Endothelial cell of umbilical vein (primary cell): ENCODE data around the gene TIPARP. TPM values are rescaled to one million over a fixed set of nuclear protein-coding genes. Genes with fewer than 3 reads are reported as not detected.

Experiments used
- BruUV-seq: library from RNA; stranded (reverse); fragments of 400-500 nt; replicated peaks from 2 replicates; lab custom pipeline; 2021; lab: Mats Ljungman, UMichigan
- CTCF ChIA-PET: fragments of 300-600, 350-600 bp; sonication (Branson Sonifier 250); formaldehyde crosslinking; loops from one replicate; lab custom pipeline; 2021; ENCODE audit warnings: antibody characterized with exemption, inconsistent platforms; lab: Charles Lee
- POLR2A ChIA-PET: fragments of 300-600, 350-600 bp; sonication (Branson Sonifier 250); formaldehyde crosslinking; loops from one replicate; lab custom pipeline; 2021; ENCODE audit warnings: antibody characterized with exemption, inconsistent platforms; lab: Charles Lee
- DNase-seq: peaks from one replicate; pipeline ENCODE4 v3.0.0-alpha.2; 2011; ENCODE audit warnings: low read depth, low spot score
- FAIRE-seq: peaks from 2 replicates; lab custom pipeline; 2011; peaks lifted over from hg19 to GRCh38; lab: Jason Lieb, UNC
- H2AFZ ChIP-seq: 2 replicates; pipeline ENCODE4 v1.6.0; 2012; ENCODE audit warnings: low read depth, low read length, control low read depth, inconsistent platforms
- H3K27ac ChIP-seq: 2 replicates; pipeline ENCODE4 v1.5.1; 2011; ENCODE audit warnings: low read depth, mild to moderate bottlenecking, control low read depth, low read length, moderate library complexity; ENCODE audit not compliant: insufficient read depth
- H3K27me3 ChIP-seq, 2 experiments: 2 replicates each; pipeline versions ENCODE4 v1.6.0 to v1.6.1; 2011; ENCODE audit warnings: low read length in 2 of 2, mixed read lengths in 1 of 2; ENCODE audit not compliant: control insufficient read depth in 2 of 2, insufficient read depth in 2 of 2
- H3K36me3 ChIP-seq, 2 experiments: 2 replicates in 1 of 2; 3 replicates in 1 of 2; pipeline ENCODE4 v1.5.1; 2011; ENCODE audit warnings: low read length in 2 of 2, mild to moderate bottlenecking in 1 of 2, moderate library complexity in 1 of 2; ENCODE audit not compliant: control insufficient read depth in 2 of 2, insufficient read depth in 2 of 2; ENCODE audit errors: extremely low read depth in 1 of 2
- H3K4me1 ChIP-seq: 3 replicates; pipeline ENCODE4 v1.5.1; 2011; ENCODE audit warnings: mild to moderate bottlenecking, low read length; ENCODE audit not compliant: control insufficient read depth, insufficient read depth; ENCODE audit errors: extremely low read depth
- H3K4me2 ChIP-seq: 2 replicates; pipeline ENCODE4 v1.6.1; 2011; ENCODE audit warnings: low read length, control low read depth, mixed read lengths; ENCODE audit not compliant: insufficient read depth
- H3K4me3 ChIP-seq, 3 experiments: fragments of 200-600 bp in 1 of 3; sonication (generic), shearing (Covaris generic) in 1 of 3; replicated peaks in 1 of 3; 2 replicates each; pipeline ENCODE4 v1.5.1; 2011 to 2016; ENCODE audit warnings: control low read depth in 3 of 3, low read length in 3 of 3, mild to moderate bottlenecking in 2 of 3, inconsistent platforms in 1 of 3, low read depth in 1 of 3, moderate library complexity in 1 of 3; ENCODE audit not compliant: insufficient read depth in 1 of 3
- H3K79me2 ChIP-seq: 2 replicates; pipeline ENCODE4 v1.6.0; 2012; ENCODE audit warnings: low read length, inconsistent platforms; ENCODE audit not compliant: control insufficient read depth, insufficient read depth
- H3K9ac ChIP-seq: replicated peaks from 2 replicates; pipeline ENCODE3; 2011; ENCODE audit warnings: low read length, control low read depth; ENCODE audit not compliant: insufficient read depth; ENCODE audit errors: extremely low read depth
- H3K9me1 ChIP-seq: replicated peaks from 3 replicates; pipeline ENCODE4 v1.6.0; 2011; ENCODE audit warnings: mild to moderate bottlenecking, low read length; ENCODE audit not compliant: control insufficient read depth, insufficient read depth; ENCODE audit errors: extremely low read depth
- H3K9me3 ChIP-seq: replicated peaks from 2 replicates; pipeline ENCODE4 v1.5.1; 2012; ENCODE audit warnings: low read length, inconsistent platforms; ENCODE audit not compliant: control insufficient read depth, insufficient read depth
- H4K20me1 ChIP-seq: replicated peaks from 2 replicates; pipeline ENCODE3; 2011; ENCODE audit warnings: mild to moderate bottlenecking, low read length; ENCODE audit not compliant: control insufficient read depth, insufficient read depth; ENCODE audit errors: extremely low read depth
- EZH2 ChIP-seq: IDR thresholded peaks from 2 replicates; pipeline ENCODE4 v1.6.1; 2012; ENCODE audit warnings: borderline replicate concordance, low read depth, mild to moderate bottlenecking, moderate library complexity, low read length, inconsistent platforms; ENCODE audit not compliant: severe bottlenecking
- FOS ChIP-seq: IDR thresholded peaks from 2 replicates; pipeline ENCODE4 v1.6.1; 2011; ENCODE audit warnings: mild to moderate bottlenecking, low read length, moderate library complexity, borderline replicate concordance; ENCODE audit not compliant: insufficient read depth
- GATA2 ChIP-seq: IDR thresholded peaks from 2 replicates; pipeline ENCODE4 v1.7.0; 2011; ENCODE audit warnings: low read depth, mild to moderate bottlenecking, moderate library complexity, mixed read lengths, low read length; ENCODE audit not compliant: insufficient read length, insufficient read depth
- JUN ChIP-seq: IDR thresholded peaks from 2 replicates; pipeline ENCODE4 v1.6.1; 2011; ENCODE audit warnings: borderline replicate concordance, low read depth; ENCODE audit not compliant: insufficient read length, insufficient read depth
- MYC ChIP-seq: IDR thresholded peaks from one replicate; pipeline ENCODE4 v1.6.1; 2011; ENCODE audit warnings: mild to moderate bottlenecking, low read depth, low read length
- POLR2A ChIP-seq: IDR thresholded peaks from 2 replicates; pipeline ENCODE4 v1.6.1; 2012; ENCODE audit warnings: low read depth, mild to moderate bottlenecking, control low read depth, low read length
- POLR2AphosphoS5 ChIP-seq: IDR thresholded peaks from 2 replicates; pipeline ENCODE4 v1.6.1; 2012; ENCODE audit warnings: low read depth, mild to moderate bottlenecking, control low read depth, low read length, moderate library complexity; ENCODE audit not compliant: insufficient read depth
- dilution Hi-C: fragments of 300-500 bp; cut with MboI; formaldehyde crosslinking; loops from one replicate; pipeline ENCODE4 v1.15.0; 2019; ENCODE audit warnings: low sequenced_read_pairs; ENCODE audit not compliant: extremely low pct_ligation_motif_present
- intact Hi-C: fragments of 100-400 bp; cut with micrococcal nuclease; formaldehyde crosslinking; loops from one replicate; pipeline ENCODE4 v1.10.0; 2022
- polyA plus RNA-seq, 4 experiments: library from polyadenylated mRNA; depleted of rRNA in 3 of 4; stranded (reverse) in 3 of 4; unstranded in 1 of 4; fragments of >200 nt; gene quantifications; 2 replicates each; pipeline versions ENCODE4 v1.2.1 to v1.2.3, GENCODE V29; 2011 to 2012; ENCODE audit warnings: missing spikeins in 1 of 4
- total RNA-seq: library from RNA; stranded (reverse); gene quantifications from 2 replicates; pipeline ENCODE4 v1.2.3, GENCODE V29; 2021
- TF ChIP-seq, protein P1 (sequence below), 2 donors: IDR thresholded peaks; 1 replicate in 1 of 2; 2 replicates in 1 of 2; pipeline ENCODE4 v1.5.1; 2011; ENCODE audit warnings: low read length in 2 of 2, mild to moderate bottlenecking in 2 of 2, moderate library complexity in 2 of 2, control low read depth in 1 of 2, inconsistent platforms in 1 of 2, low read depth in 1 of 2; ENCODE audit not compliant: insufficient read depth in 1 of 2; ENCODE audit errors: extremely low read depth in 1 of 2
- TF ChIP-seq, protein P2 (sequence below): IDR thresholded peaks from 2 replicates; pipeline ENCODE4 v1.6.1; 2011; ENCODE audit not compliant: insufficient read depth, insufficient read length

Gene TIPARP
- total and polyA plus RNA-seq, 2 donors (not counting 3 experiments of a cell fraction or from before 2014, with no cell fraction given): 9.1 to 21.2 TPM

DNA sequence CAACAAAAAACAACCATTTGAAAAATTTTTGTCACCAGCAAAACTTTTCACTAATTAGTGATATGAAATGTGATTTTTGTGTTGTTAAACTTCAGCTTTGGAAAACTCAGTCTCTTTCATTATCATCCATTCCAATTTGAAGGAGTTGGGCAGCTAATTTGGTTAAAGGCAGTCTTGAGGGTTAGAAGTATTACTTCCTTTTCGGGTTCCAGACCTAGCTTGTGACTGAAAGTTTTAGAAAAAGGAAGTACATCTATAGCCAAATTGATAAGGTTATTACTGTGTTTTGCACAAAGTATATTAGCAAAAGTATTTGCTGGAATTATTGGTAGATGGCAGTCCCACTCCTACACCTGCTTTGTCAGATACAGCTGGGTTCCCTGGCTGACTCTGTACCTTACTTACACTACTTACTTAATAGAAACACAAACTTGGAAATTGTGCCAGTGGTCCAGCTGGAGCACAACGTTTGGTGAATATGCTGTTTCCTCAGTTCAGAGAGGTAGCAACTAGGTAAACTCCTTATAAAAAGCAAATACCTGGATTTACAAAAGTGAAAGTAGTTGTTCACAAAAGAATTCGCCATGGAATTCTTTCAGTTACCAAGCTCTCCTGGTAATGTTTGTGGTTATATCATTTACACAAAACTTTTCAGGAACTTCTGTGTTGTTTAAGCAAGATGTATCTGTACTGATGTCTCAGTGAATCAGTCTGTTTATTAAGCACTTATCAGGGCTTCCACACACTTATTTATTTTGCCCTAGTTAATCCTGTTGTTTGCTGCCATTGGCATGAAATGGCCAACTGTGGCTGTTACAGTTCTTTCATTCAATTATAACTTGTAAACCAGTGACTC is 31.6 kb downstream of the TIPARP start:
- Histone ChIP-seq H3K27ac (no peak overlapping the region), H3K27me3 (no peaks in the 10 kb centered on the region), H3K9me3 (no peaks in the 10 kb centered on the region), H3K4me3 (no peak overlapping the region), H3K9me1 (no peaks in the 10 kb centered on the region), H3K4me2 (no peak overlapping the region), H2AFZ (no peak overlapping the region), H4K20me1 (no peaks in the 10 kb centered on the region), H3K36me3 (peaks cover 17 to 18% of the 10 kb centered on the region in 2 experiments), H3K79me2 (peaks cover 24% of the 10 kb centered on the region), H3K4me1 (no peaks in the 10 kb centered on the region), H3K9ac (no peak overlapping the region)
- CTCF ChIA-PET: no interaction called here
- TSS peak; percentile 14 for BruUV-seq
- no peak for FAIRE-seq
- intact Hi-C loops (no loop called here), dilution Hi-C loops (loop anchor here (25.0 kb wide), 1 partner anchor 106 kb away; no protein-coding TSS in a partner anchor)
- no peak for TF ChIP-seq POLR2AphosphoS5
- TF ChIP-seq JUN: no peak
- DNase-seq: no peak
- POLR2A ChIA-PET: no interaction called here

DNA sequence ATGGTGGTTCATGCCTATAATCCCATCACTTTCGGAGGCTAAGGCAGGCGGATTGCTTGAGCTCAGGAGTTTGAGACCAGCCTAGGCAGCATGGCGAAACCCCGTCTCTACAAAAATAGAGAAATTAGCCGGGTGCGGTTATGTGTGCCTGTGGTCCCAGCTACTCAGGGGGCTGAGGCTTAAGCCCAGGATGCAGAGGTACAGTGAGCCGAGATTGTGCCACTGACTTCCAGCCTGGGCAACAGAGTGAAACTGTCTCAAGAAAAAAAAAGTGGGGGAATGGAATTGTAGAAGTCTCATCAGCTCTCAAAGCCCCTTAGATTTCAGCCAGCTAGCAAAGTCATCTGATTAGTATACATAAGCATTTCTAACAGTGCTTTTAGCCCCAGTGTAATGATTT is 33.2 kb downstream of the TIPARP start:
- no TSS peak for BruUV-seq
- Histone ChIP-seq H3K4me3 (no peak overlapping the region), H3K4me2 (no peak overlapping the region), H3K79me2 (peaks cover 11% of the 10 kb centered on the region), H4K20me1 (no peaks in the 10 kb centered on the region), H3K27me3 (no peaks in the 10 kb centered on the region), H3K9me3 (no peaks in the 10 kb centered on the region), H2AFZ (no peak overlapping the region), H3K9me1 (no peaks in the 10 kb centered on the region), H3K9ac (no peak overlapping the region), H3K36me3 (peaks cover 17 to 18% of the 10 kb centered on the region in 2 experiments), H3K27ac (no peak overlapping the region), H3K4me1 (no peaks in the 10 kb centered on the region)
- TF ChIP-seq MYC: no peak
- TF ChIP-seq FOS: no peak
- no peak for TF ChIP-seq GATA2
- no peak for TF ChIP-seq JUN
- TF ChIP-seq, protein P1, sequence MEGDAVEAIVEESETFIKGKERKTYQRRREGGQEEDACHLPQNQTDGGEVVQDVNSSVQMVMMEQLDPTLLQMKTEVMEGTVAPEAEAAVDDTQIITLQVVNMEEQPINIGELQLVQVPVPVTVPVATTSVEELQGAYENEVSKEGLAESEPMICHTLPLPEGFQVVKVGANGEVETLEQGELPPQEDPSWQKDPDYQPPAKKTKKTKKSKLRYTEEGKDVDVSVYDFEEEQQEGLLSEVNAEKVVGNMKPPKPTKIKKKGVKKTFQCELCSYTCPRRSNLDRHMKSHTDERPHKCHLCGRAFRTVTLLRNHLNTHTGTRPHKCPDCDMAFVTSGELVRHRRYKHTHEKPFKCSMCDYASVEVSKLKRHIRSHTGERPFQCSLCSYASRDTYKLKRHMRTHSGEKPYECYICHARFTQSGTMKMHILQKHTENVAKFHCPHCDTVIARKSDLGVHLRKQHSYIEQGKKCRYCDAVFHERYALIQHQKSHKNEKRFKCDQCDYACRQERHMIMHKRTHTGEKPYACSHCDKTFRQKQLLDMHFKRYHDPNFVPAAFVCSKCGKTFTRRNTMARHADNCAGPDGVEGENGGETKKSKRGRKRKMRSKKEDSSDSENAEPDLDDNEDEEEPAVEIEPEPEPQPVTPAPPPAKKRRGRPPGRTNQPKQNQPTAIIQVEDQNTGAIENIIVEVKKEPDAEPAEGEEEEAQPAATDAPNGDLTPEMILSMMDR (IDR thresholded peaks at IDR 0.05; ENCODE audit: extremely low read depth in 1 of 2, insufficient read depth in 1 of 2, low read depth in 1 of 2, low read length in 2 of 2): no peak
- TF ChIP-seq, protein P2, sequence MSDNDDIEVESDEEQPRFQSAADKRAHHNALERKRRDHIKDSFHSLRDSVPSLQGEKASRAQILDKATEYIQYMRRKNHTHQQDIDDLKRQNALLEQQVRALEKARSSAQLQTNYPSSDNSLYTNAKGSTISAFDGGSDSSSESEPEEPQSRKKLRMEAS: no peak
- no peak for TF ChIP-seq POLR2A
- no peak for TF ChIP-seq POLR2AphosphoS5
- TF ChIP-seq EZH2: no peak
- CTCF ChIA-PET: no interaction called here
- POLR2A ChIA-PET: no interaction called here
- no peak for DNase-seq
- intact Hi-C loops (no loop called here), dilution Hi-C loops (loop anchor here (25.0 kb wide), 1 partner anchor 105 kb away; no protein-coding TSS in a partner anchor)
- FAIRE-seq: no peak
